ENCODE data around the gene ZSCAN32. TPM values are rescaled to one million over a fixed set of nuclear protein-coding genes. Genes with fewer than 3 reads are reported as not detected.

The ZSCAN32 gene
- total RNA-seq, 4 donors from 2014 or later: 8.2 to 16.4 (median 11.7) TPM

DNA sequence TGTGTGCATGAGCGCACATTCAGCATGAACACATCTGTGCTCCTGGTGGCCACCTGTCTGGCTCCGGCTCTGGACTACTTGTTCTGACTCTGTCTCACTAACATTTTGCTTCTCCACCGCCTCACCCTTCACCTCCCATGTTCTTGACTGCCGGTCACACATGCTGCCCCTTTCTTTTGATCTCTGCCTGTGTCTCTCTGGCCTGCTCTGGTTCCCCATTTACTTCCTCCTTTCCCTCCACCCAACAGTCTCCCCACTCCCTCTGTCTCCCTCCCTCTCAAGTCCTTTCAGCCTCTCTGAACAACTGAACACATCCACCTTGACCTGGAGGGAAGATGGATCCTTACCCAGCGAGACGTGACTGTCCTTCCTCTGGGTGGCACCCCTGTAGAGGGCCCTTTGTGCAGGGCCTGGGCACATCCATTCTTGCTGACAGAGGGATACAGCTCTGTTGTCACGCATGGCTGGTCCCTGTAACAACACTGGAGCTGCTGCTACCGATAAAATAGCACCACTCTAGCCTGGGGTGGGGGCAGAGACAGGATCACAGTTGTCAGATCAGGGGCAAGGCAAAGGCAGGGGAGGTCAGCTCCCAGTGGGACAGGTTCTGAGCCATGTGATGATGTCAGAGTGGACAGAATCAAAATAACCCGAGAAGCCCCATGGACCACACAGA lies 11.0 kb downstream of the ZSCAN32 start:
- intact Hi-C loops (cut with DNase I; ENCODE audit: low total_unique reads): no loop called here
- H3K4me3 ChIP-seq (ENCODE audit: low read depth, poor library complexity, severe bottlenecking): no peak overlapping the region
- TF ChIP-seq POLR2A (IDR thresholded peaks at IDR 0.05): no peak
- TF ChIP-seq, protein P1, sequence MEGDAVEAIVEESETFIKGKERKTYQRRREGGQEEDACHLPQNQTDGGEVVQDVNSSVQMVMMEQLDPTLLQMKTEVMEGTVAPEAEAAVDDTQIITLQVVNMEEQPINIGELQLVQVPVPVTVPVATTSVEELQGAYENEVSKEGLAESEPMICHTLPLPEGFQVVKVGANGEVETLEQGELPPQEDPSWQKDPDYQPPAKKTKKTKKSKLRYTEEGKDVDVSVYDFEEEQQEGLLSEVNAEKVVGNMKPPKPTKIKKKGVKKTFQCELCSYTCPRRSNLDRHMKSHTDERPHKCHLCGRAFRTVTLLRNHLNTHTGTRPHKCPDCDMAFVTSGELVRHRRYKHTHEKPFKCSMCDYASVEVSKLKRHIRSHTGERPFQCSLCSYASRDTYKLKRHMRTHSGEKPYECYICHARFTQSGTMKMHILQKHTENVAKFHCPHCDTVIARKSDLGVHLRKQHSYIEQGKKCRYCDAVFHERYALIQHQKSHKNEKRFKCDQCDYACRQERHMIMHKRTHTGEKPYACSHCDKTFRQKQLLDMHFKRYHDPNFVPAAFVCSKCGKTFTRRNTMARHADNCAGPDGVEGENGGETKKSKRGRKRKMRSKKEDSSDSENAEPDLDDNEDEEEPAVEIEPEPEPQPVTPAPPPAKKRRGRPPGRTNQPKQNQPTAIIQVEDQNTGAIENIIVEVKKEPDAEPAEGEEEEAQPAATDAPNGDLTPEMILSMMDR (IDR thresholded peaks at IDR 0.05): no peak
- 84 to 85% methylated on average over 9 of the region's 9 CpGs for WGBS, 2 donors
- no peak for DNase-seq (ENCODE audit: low spot score in 2 of 2)

DNA sequence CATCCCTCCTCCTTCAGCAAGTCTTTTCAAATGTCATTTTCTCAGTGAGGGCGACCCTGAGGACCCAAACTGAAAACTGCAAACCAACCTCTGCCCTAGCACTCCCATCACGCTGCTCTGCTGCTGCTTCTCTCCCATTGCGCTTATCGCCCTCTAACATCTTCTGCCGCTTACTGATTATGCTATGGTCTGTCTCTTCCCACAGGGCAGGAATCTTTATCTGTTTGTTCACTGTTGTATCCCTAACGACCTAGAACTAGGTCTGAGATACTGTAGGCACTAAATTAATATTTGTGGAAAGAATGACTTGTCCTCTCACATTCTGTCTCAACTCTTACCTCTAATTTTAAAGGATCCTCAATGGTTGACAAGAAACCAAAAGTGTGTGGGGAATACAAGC lies 12.5 kb downstream of the ZSCAN32 start:
- intact Hi-C loops (cut with DNase I; ENCODE audit: low total_unique reads): no loop called here
- no peak overlapping the region for H3K4me3 ChIP-seq (ENCODE audit: low read depth, poor library complexity, severe bottlenecking)
- TF ChIP-seq, protein P1 (IDR thresholded peaks at IDR 0.05): no peak
- no peak for TF ChIP-seq POLR2A (IDR thresholded peaks at IDR 0.05)
- DNase-seq (ENCODE audit: low spot score in 2 of 2): no peak
- 98% methylated on average over 6 of the region's 6 CpGs for WGBS, 2 donors

DNA sequence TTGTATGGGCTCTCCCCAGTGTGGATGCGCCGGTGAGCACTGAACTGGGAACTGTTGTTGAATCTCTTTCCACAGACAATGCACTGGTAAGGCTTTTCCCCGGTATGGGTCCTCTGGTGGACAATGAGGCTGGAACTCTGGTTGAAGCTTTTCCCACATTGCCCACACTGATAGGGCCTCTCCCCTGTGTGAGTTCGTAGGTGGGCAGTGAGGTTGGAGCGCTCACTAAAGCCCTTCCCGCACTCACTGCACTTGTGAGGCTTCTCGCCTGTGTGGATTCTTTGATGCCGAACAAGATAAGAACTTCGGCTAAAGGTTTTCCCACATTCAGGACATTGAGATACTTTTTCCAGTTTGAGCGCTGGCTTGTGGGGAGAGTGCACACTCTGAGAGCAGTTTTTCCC lies 17.8 kb downstream of the ZSCAN32 start:
- WGBS, 2 donors: 96 to 99% methylated on average over 10 of the region's 10 CpGs
- intact Hi-C loops (cut with DNase I; ENCODE audit: low total_unique reads): no loop called here
- TF ChIP-seq POLR2A (IDR thresholded peaks at IDR 0.05): no peak
- TF ChIP-seq, protein P1 (IDR thresholded peaks at IDR 0.05): no peak
- no peak for DNase-seq (ENCODE audit: low spot score in 2 of 2)
- H3K4me3 ChIP-seq (ENCODE audit: low read depth, poor library complexity, severe bottlenecking): no peak overlapping the region

DNA sequence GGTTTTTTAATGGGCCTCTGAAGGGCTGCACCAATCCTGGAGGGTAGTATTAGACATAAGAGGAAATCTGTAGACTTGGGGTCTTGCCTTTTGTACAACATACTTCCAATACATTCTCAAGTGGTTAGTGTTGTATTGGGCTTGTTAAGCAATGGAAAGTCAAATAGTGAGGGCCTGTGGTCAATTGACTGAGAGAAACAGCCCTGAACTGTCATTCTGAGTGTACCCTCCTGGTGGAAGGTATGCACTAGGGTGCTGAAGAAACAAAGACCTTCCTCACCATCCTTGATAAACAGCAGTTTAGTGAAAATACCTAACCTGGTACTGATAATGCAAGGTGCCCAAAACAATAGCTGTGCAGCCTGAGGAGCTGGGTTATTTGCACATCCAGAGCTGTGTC lies 22.9 kb downstream of the ZSCAN32 start:
- DNase-seq (ENCODE audit: low spot score in 2 of 2): no peak
- TF ChIP-seq, protein P1 (IDR thresholded peaks at IDR 0.05): no peak
- no peak for TF ChIP-seq POLR2A (IDR thresholded peaks at IDR 0.05)
- intact Hi-C loops (cut with DNase I; ENCODE audit: low total_unique reads): no loop called here
- no peak overlapping the region for H3K4me3 ChIP-seq (ENCODE audit: low read depth, poor library complexity, severe bottlenecking)

DNA sequence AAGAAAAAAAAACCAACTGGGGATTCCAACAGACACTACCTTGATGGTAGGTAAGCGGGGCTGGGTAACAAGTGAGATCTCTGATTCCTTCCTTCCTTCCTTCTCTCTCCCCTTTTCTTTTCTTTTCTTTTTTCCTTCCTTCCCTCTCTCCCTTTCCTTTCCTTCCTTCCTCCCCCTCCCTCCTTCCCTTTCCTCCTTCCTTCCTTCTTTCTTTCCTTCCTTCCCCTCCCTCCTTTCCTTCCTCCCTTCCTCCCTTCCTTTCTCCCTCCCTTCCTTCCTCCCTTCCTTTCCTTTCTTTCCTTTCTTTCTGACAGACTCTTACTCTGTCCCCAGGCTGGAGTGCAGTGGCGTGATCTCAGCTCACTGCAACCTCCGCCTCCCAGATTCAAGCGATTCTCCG lies 25.1 kb downstream of the ZSCAN32 start:
- DNase-seq (ENCODE audit: low spot score in 2 of 2): no peak
- no peak overlapping the region for H3K4me3 ChIP-seq (ENCODE audit: low read depth, poor library complexity, severe bottlenecking)
- no peak for TF ChIP-seq POLR2A (IDR thresholded peaks at IDR 0.05)
- TF ChIP-seq, protein P1 (IDR thresholded peaks at IDR 0.05): no peak
- intact Hi-C loops (cut with DNase I; ENCODE audit: low total_unique reads): no loop called here
- 88 to 99% methylated on average over 5 of the region's 5 CpGs for WGBS, 2 donors

DNA sequence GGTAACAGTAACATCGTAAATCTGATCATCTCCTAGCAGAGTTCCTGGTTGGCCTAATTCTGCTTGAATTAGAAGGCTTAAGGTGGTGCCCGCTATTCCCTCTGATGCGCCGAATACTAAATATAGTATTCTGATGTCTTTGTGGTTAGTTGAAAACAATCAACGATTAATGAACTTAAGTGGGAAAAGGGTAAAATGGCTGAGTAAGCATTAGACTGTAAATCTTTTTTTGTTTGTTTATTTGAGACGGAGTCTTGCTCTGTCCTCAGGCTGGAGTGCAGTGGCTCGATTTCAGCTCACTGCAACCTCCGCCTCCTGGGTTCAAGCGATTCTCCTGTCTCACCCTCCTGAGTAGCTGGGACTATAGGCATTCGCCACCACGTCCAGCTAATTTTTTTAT lies 31.7 kb downstream of the ZSCAN32 start:
- TF ChIP-seq, protein P1 (IDR thresholded peaks at IDR 0.05): no peak
- no peak for TF ChIP-seq POLR2A (IDR thresholded peaks at IDR 0.05)
- no peak for DNase-seq (ENCODE audit: low spot score in 2 of 2)
- WGBS, 2 donors: 91 to 95% methylated on average over 11 of the region's 11 CpGs
- no peak overlapping the region for H3K4me3 ChIP-seq (ENCODE audit: low read depth, poor library complexity, severe bottlenecking)
- intact Hi-C loops (cut with DNase I; ENCODE audit: low total_unique reads): no loop called here

Measured in lower leg skin (tissue), 4 donors.